ENCODE results near the gene MBLAC2.

DNA sequence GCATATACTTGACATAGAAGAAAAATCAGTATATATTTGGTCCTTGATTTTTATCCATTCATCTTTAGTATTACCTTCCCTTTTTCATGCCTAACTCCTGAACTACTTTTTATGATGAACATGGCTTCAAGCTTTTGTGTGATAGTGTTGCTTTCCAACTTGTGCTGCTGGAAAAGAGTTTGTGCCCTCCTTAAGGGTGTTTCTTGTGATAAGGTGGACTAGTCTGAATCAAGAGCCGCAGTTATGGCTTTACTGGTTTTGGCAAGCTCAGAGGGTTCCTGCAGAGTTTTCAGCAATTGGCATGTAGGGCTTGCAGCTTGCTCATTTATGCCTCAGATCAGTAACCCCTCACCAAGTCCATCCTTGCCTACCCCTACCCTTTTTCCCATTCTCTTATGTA, 20.6 kb upstream of the MBLAC2 start:
- no peak for TF ChIP-seq POLR2A (IDR thresholded peaks at IDR 0.05)
- TF ChIP-seq, protein P1, sequence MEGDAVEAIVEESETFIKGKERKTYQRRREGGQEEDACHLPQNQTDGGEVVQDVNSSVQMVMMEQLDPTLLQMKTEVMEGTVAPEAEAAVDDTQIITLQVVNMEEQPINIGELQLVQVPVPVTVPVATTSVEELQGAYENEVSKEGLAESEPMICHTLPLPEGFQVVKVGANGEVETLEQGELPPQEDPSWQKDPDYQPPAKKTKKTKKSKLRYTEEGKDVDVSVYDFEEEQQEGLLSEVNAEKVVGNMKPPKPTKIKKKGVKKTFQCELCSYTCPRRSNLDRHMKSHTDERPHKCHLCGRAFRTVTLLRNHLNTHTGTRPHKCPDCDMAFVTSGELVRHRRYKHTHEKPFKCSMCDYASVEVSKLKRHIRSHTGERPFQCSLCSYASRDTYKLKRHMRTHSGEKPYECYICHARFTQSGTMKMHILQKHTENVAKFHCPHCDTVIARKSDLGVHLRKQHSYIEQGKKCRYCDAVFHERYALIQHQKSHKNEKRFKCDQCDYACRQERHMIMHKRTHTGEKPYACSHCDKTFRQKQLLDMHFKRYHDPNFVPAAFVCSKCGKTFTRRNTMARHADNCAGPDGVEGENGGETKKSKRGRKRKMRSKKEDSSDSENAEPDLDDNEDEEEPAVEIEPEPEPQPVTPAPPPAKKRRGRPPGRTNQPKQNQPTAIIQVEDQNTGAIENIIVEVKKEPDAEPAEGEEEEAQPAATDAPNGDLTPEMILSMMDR (IDR thresholded peaks at IDR 0.05) = no peak

Data from esophagus squamous epithelium (tissue), 4 donors.